Colonic mucosa (tissue), 4 donors: Measurements from ENCODE around the gene SCAF4. TPM values are rescaled to one million over a fixed set of nuclear protein-coding genes. Genes with fewer than 3 reads are reported as not detected.
A peak's percentile ranks its signal among the peaks of the same experiment; 100 is the strongest.
"Not testable (repeated sequence)": the region's sequence is repeated elsewhere in the genome, so short reads cannot be mapped to it uniquely, and the experiment has no call there.

Experiments used
- DNase-seq: peaks from one replicate; pipeline ENCODE4 v3.0.0-alpha.2; 2020
- H3K27ac ChIP-seq: fragments of 200-600 bp; one replicate; pipeline ENCODE4 v1.8.0; 2021
- H3K27me3 ChIP-seq: fragments of 200-600 bp; one replicate; pipeline ENCODE4 v1.8.0; 2021
- H3K36me3 ChIP-seq: fragments of 200-600 bp; one replicate; pipeline ENCODE4 v1.8.0; 2021
- H3K4me1 ChIP-seq: fragments of 200-600 bp; one replicate; pipeline ENCODE4 v1.8.0; 2021; ENCODE audit warnings: mild to moderate bottlenecking
- H3K4me3 ChIP-seq: fragments of 200-600 bp; one replicate; pipeline ENCODE4 v1.8.0; 2021
- H3K9ac ChIP-seq, 2 donors: one replicate each; pipeline ENCODE4 v1.7.0; 2013; ENCODE audit warnings: control low read depth in 2 of 2, low read depth in 2 of 2, low read length in 2 of 2
- H3K9me3 ChIP-seq: fragments of 200-600 bp; one replicate; pipeline ENCODE4 v1.8.0; 2021
- intact Hi-C: fragments of 100-400 bp; cut with DNase I; formaldehyde crosslinking; loops from one replicate; pipeline ENCODE4 v1.14.1; 2022
- total RNA-seq, 2 donors: library from RNA; stranded (reverse); fragmentation: NEBNext Ultra II Directional in 1 of 2; extraction: Animal tissue kit (Norgen Biotek cat#: 25700) in 1 of 2; gene quantifications; one replicate each; pipeline ENCODE4 v1.2.1, GENCODE V29; 2021
- TF ChIP-seq, protein P1 (sequence below): fragments of 200-600 bp; IDR thresholded peaks from one replicate; pipeline ENCODE4 v1.8.0; 2022; ENCODE audit warnings: antibody characterized with exemption, mild to moderate bottlenecking
- donor health status: healthy.
- donor health status: DM: no; HTN: no; CAD: no.
- donor health status: DM: no; HTN: no; CAD: no.

SCAF4 gene
- total RNA-seq, 2 donors from 2014 or later, result 35.1 to 35.9 TPM

DNA sequence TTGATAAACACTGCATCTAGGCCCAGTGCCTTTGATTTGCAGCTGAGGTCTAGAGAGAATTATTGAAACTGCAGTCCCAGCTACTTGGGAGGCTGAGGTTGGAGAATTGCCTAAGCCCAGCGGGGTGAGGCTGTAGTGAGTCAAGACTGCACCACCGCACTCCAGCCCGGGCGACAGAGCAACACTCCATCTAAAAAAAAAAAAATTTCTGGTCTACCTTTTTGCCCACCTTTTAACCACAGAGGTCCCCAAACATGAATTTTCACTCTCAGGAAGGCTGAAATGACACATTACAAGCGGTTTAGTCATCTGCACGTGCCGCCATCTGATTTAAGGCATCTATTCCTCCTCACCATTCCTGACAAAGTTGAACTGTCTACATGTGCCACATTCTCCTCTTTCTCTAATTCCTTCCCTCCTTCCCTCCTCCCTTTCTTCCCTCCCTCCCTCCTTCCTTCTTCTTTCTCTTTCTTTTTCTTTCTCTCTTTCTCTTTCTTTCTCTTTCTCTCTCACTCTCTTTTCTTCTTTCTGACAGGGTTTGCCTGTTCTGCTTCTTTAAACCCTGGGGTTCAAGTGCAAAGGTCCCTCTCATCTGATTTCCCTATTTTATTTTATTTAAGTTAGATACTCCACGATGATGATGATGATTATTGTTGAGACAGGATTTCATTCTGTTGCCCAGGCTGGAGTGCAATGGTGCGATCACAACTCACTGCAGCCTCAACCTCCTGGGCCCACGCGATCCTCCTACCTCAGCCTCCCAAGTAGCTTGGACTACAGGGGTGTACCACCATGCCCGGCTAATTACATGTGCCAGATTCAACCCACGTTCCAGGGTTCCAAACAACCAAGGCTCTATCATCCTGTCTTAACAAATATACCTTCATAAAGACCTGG is 75.5 kb downstream of the SCAF4 start:
- Histone ChIP-seq H3K4me1 (peaks cover 3% of the 10 kb centered on the region), H3K9ac (no peak overlapping the region), H3K27me3 (no peaks in the 10 kb centered on the region), H3K27ac (peak overlapping the region; percentile 91), H3K4me3 (no peak overlapping the region), H3K9me3 (no peaks in the 10 kb centered on the region), H3K36me3 (no peaks in the 10 kb centered on the region)
- TF ChIP-seq, protein P1, sequence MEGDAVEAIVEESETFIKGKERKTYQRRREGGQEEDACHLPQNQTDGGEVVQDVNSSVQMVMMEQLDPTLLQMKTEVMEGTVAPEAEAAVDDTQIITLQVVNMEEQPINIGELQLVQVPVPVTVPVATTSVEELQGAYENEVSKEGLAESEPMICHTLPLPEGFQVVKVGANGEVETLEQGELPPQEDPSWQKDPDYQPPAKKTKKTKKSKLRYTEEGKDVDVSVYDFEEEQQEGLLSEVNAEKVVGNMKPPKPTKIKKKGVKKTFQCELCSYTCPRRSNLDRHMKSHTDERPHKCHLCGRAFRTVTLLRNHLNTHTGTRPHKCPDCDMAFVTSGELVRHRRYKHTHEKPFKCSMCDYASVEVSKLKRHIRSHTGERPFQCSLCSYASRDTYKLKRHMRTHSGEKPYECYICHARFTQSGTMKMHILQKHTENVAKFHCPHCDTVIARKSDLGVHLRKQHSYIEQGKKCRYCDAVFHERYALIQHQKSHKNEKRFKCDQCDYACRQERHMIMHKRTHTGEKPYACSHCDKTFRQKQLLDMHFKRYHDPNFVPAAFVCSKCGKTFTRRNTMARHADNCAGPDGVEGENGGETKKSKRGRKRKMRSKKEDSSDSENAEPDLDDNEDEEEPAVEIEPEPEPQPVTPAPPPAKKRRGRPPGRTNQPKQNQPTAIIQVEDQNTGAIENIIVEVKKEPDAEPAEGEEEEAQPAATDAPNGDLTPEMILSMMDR, result no peak
- intact Hi-C loops, result loop anchor here (5.0 kb wide), 1 partner anchor 76 kb away; the partner anchor contains the start of gene SCAF4
- no peak for DNase-seq

- H3K4me1 ChIP-seq, H3K9ac ChIP-seq, H3K36me3 ChIP-seq, H3K27me3 ChIP-seq, H3K27ac ChIP-seq, H3K9me3 ChIP-seq, H3K4me3 ChIP-seq, DNase-seq: not testable (repeated sequence)
- intact Hi-C loops, result loop anchor here (5.0 kb wide), 1 partner anchor 77 kb away; the partner anchor contains the start of gene SCAF4
These were observed 76.9 kb downstream of the SCAF4 start for GRCh38 chr21:31654821-31655580.

DNA sequence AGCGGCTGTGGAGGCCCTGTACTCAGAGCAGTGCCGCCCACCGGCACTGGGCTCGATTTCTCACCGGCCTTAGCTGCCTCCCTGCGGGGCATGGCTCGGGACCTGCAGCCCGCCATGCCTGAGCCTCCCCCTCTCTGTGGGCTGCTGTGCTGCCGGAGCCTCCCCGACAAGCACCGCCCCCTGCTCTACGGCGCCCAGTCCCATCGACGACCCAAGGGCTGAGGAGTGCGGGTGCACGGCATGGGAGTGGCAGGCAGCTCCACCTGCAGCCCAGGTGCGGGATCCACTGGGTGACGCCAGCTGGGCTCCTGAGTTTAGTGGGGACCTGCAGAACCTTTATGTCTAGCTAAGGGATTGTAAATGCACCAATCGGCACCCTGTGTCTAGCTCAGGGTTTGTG is 77.6 kb downstream of the SCAF4 start:
- Histone ChIP-seq H3K27ac (no peak overlapping the region), H3K36me3 (no peaks in the 10 kb centered on the region), H3K9me3 (no peaks in the 10 kb centered on the region), H3K9ac (no peak overlapping the region), H3K27me3 (no peaks in the 10 kb centered on the region), H3K4me1 (no peaks in the 10 kb centered on the region), H3K4me3 (no peak overlapping the region)
- intact Hi-C loops, result no loop called here
- DNase-seq, result no peak
- TF ChIP-seq, protein P1, result no peak

DNA sequence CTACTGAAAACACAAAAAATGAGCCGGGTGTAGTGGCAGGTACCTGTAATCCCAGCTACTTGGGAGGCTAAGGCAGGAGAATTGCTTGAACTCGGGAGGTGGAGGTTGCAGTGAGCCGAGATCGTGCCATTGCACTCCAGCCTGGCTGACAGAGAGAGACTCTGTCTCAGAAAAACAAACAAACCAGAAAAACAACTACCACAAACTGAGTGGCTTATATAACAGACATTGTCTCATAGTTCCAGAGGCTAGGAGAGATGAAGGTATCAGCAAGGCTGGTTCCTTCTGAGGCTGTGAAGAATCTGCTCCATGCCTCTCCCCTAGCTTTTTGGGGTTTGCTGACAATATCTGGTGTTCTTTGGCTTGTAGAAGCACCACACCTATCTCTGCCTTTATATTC is 80.4 kb downstream of the SCAF4 start:
- H3K9ac ChIP-seq, intact Hi-C loops, H3K4me1 ChIP-seq, H3K27ac ChIP-seq, H3K36me3 ChIP-seq, H3K4me3 ChIP-seq, DNase-seq, H3K9me3 ChIP-seq, H3K27me3 ChIP-seq: not testable (repeated sequence)

DNA sequence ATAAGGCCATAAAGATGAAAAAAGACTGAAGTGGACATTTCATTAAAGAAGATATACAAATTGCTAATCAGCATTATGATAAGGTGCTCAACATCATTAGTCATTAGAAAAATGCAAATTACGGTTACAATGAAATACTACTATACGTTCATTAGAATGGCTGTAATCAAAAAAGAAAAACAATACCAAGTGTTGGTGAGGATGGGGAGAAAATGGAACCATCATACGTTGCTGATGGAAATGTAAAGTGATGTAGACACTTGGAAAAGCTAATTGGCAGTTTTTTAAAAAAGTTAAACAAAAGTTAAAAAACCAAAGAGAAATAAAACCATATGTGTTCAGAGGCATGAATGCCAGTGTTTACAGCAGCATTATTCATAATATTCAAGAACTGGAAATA is 81.0 kb downstream of the SCAF4 start:
- H3K27me3 ChIP-seq, result no peaks in the 10 kb centered on the region
- TF ChIP-seq, protein P1, result no peak
- no peak overlapping the region for H3K4me3 ChIP-seq
- DNase-seq, result no peak
- H3K9me3 ChIP-seq, result no peaks in the 10 kb centered on the region
- no peaks in the 10 kb centered on the region for H3K4me1 ChIP-seq
- no peaks in the 10 kb centered on the region for H3K36me3 ChIP-seq
- intact Hi-C loops, result no loop called here
- H3K9ac ChIP-seq, result no peak overlapping the region
- H3K27ac ChIP-seq, result no peak overlapping the region

- TF ChIP-seq, protein P1, result no peak
- Histone ChIP-seq H3K27me3 (no peaks in the 10 kb centered on the region), H3K9me3 (no peaks in the 10 kb centered on the region), H3K27ac (no peak overlapping the region), H3K4me1 (no peaks in the 10 kb centered on the region), H3K9ac (no peak overlapping the region), H3K36me3 (no peaks in the 10 kb centered on the region), H3K4me3 (no peak overlapping the region)
- DNase-seq, result no peak
- intact Hi-C loops, result no loop called here
These were observed 84.3 kb downstream of the SCAF4 start for GRCh38 chr21:31647650-31648049.
